Measurements from ENCODE around the gene TM9SF4.

TM9SF4 gene

DNA sequence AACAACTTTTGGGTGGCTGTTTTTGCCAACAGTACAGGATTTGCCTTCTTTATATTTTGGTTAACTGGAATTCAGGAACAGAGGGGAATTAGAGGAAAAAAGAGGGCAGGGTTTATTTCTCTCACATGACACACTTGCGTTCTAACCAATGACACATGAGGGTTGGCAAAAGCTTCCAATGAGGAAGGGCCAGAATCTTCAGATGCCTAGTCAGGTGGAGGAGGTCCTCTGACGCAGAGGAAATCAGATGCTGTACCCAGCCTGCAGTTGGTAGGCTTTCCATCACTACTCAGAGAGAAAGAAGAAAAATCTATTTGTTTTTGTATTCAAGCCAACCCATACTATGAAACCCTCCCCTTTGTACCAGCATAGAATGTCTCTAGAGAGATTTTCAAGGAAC is 20.8 kb downstream of the TM9SF4 start:
- Mint-ChIP-seq H3K27ac (no peak overlapping the region), H3K4me1 (ENCODE audit: low read depth) (peaks cover 33% of the 10 kb centered on the region)

DNA sequence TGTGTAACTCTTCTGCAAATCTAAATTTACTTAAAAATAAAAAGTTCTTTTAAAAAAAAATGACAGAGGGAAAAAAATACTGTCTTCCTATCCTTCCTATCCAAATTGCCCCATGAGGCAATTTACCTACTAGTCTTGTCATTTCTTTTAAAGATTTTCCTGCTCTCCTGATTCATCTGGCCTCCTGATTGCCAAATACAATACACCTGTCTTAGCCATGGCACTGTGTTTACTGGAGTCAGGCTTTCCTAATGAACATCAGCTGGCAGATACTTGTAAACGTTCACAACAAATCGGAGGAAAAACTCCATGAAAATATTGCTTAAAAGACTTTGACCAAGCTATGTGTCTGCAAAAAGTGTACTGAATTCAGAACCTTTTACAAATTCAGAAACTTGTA is 21.5 kb downstream of the TM9SF4 start:
- H3K27me3 Mint-ChIP-seq = no peaks in the 10 kb centered on the region
- H3K4me3 Mint-ChIP-seq = no peak overlapping the region
- H3K9me3 Mint-ChIP-seq = no peaks in the 10 kb centered on the region
- DNase-seq = no peak
- H3K27ac Mint-ChIP-seq = no peak overlapping the region
- peaks cover 32% of the 10 kb centered on the region for H3K4me1 Mint-ChIP-seq (ENCODE audit: low read depth)
- H3K36me3 Mint-ChIP-seq (ENCODE audit: low read depth) = peaks cover 61% of the 10 kb centered on the region

More for the DNA sequence above, 20.8 kb downstream of the TM9SF4 start:
- Mint-ChIP-seq H3K9me3 (no peaks in the 10 kb centered on the region), H3K36me3 (ENCODE audit: low read depth) (peaks cover 58% of the 10 kb centered on the region), H3K4me3 (no peak overlapping the region), H3K27me3 (no peaks in the 10 kb centered on the region)
- DNase-seq = no peak

DNA sequence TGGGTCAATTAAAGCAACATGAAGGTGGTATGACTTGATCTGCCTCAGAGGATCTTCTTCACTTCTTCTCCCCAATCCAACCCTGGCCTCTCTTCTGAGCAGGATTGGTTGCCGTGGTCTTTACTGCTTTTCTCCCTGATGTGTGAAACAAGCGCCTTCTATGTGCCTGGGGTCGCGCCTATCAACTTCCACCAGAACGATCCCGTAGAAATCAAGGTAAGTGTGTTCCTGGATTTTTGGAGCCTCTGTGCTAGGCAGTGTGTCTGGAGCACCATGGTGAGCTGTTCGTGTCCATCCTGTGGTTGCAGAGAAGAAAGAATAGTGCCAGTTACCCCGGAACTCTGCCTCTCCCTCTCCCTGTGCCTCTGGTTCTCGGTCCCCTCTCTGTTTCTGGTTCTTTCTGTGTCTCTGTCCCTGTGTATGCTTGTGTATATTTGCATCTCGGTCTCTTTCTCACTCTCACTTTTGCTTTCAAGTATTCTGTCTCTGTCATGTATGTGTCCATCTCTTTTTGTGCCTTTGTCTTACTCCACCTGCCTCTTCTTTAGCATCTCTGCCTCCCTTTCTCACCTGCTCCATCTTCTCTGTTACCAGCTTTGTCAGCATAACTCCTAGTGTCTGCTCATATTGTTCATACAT is 23.5 kb downstream of the TM9SF4 start:
- Mint-ChIP-seq H3K27ac (peak overlapping the region; percentile 1), H3K36me3 (ENCODE audit: low read depth) (peaks cover 68% of the 10 kb centered on the region), H3K27me3 (no peaks in the 10 kb centered on the region), H3K4me3 (no peak overlapping the region), H3K9me3 (no peaks in the 10 kb centered on the region), H3K4me1 (ENCODE audit: low read depth) (peaks cover 25% of the 10 kb centered on the region)
- no peak for DNase-seq

DNA sequence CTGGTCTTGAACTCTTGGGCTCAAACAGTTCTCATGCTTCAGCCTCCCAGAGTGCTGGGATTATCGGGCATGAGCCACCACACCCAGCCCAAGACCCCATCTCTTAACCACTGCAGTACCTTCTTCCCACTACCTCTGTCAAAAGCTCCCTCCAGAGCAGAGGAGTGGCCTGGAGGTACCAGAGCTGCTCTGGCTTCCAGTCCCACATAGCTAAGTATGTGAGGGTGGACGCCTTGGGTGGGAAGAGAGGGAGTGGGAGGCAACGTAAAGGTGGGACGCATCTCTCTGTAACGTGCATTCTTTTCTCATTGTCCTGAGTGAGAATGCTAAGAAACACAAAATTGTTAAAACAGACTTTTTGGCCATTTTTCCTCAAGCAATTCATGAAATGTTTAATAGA is 24.5 kb downstream of the TM9SF4 start:
- Mint-ChIP-seq H3K27ac (no peak overlapping the region), H3K9me3 (no peaks in the 10 kb centered on the region), H3K27me3 (no peaks in the 10 kb centered on the region), H3K4me3 (no peak overlapping the region), H3K4me1 (ENCODE audit: low read depth) (peaks cover 25% of the 10 kb centered on the region), H3K36me3 (ENCODE audit: low read depth) (peaks cover 76% of the 10 kb centered on the region)
- no peak for DNase-seq

DNA sequence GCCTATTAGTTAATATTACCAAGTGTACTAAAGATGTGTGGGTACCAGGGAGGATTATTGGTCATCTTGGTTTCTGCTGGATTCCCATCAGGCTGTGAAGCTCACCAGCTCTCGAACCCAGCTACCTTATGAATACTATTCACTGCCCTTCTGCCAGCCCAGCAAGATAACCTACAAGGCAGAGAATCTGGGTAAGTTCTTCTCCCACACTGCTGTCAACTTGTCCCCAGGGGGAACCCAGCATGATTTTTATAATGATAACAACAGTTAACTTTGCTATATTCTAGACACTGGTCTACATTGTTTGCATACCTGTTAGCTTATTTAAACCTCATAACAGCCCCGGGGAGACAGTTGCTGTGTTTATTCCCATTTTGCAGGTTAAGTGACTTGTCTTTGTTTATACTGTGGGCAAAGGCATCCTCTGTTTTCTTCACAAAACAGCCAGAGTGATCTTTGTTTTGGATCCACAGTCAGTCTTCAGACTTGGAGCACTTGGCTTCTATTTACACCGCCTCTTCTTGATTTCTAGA is 26.5 kb downstream of the TM9SF4 start:
- no peaks in the 10 kb centered on the region for H3K9me3 Mint-ChIP-seq
- H3K36me3 Mint-ChIP-seq (ENCODE audit: low read depth) = peaks cover 81% of the 10 kb centered on the region
- DNase-seq = no peak
- H3K4me3 Mint-ChIP-seq = no peak overlapping the region
- H3K27ac Mint-ChIP-seq = no peak overlapping the region
- H3K27me3 Mint-ChIP-seq = no peaks in the 10 kb centered on the region
- peaks cover 20% of the 10 kb centered on the region for H3K4me1 Mint-ChIP-seq (ENCODE audit: low read depth)

DNA sequence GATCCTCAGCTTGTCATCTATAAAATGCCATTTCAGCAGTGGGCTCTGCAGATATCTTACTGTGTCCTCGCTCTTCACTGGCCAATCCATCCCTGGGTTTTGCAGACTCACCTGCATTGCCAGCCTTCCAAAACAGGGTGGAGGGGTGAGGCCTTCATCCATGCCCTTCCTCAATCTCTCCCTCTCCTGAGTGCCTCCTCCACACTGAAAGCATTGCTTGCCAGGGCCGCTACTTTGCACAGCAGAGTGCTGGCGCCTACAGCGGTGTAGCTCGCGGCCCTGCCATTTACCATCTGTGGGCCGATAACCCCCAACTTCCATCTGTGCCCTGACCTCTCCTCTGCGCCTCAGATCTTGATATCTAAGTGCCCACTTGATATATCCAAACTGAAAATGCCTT is 29.4 kb downstream of the TM9SF4 start:
- Mint-ChIP-seq H3K27me3 (no peaks in the 10 kb centered on the region), H3K36me3 (ENCODE audit: low read depth) (peaks cover 89% of the 10 kb centered on the region), H3K4me1 (ENCODE audit: low read depth) (no peaks in the 10 kb centered on the region), H3K9me3 (no peaks in the 10 kb centered on the region), H3K27ac (no peak overlapping the region), H3K4me3 (no peak overlapping the region)
- no peak for DNase-seq

DNA sequence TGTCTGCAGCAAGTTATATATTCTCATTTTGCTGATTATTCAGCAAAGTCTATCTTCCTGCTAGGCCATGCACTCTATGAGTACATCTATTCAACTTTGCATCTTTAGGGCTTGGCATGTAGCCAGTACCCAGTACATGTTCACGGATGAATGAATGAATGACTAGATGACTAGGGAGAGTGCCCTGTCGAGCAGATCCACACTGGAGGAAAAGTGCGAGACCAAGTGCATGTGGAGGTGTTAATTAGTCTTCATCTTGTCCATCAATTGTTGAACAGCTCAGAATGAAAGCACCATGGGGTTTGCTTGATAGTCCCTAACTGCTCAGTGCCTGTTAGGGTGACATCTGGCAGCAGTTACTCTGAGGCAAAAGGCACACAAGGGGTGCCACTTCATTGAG is 30.4 kb downstream of the TM9SF4 start:
- Mint-ChIP-seq H3K36me3 (ENCODE audit: low read depth) (peaks cover 95% of the 10 kb centered on the region), H3K4me3 (no peak overlapping the region), H3K27me3 (no peaks in the 10 kb centered on the region), H3K4me1 (ENCODE audit: low read depth) (no peaks in the 10 kb centered on the region), H3K27ac (no peak overlapping the region), H3K9me3 (no peaks in the 10 kb centered on the region)
- no peak for DNase-seq

DNA sequence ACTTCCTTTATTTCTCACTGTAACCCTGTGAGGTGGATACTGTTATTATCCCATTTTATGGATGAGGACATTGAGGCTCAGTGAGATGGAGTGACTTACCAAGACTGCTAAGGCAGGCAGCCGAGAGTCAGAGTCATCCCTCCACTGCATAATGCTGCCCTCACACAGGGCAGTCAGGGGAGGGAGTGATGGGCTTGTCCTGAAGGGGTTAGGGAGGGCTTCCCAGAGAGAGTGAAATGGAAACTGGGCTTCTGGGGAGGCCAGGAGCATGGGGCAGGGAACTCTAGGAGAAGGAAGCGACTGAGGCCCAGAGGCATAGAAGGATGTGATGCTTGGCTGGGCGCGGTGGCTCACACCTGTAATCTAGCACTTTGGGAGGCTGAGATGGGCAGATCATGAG is 31.1 kb downstream of the TM9SF4 start:
- Mint-ChIP-seq H3K4me3 (no peak overlapping the region), H3K9me3 (no peaks in the 10 kb centered on the region), H3K4me1 (ENCODE audit: low read depth) (no peaks in the 10 kb centered on the region), H3K27me3 (no peaks in the 10 kb centered on the region), H3K36me3 (ENCODE audit: low read depth) (peaks cover 95% of the 10 kb centered on the region), H3K27ac (no peak overlapping the region)
- no peak for DNase-seq

DNA sequence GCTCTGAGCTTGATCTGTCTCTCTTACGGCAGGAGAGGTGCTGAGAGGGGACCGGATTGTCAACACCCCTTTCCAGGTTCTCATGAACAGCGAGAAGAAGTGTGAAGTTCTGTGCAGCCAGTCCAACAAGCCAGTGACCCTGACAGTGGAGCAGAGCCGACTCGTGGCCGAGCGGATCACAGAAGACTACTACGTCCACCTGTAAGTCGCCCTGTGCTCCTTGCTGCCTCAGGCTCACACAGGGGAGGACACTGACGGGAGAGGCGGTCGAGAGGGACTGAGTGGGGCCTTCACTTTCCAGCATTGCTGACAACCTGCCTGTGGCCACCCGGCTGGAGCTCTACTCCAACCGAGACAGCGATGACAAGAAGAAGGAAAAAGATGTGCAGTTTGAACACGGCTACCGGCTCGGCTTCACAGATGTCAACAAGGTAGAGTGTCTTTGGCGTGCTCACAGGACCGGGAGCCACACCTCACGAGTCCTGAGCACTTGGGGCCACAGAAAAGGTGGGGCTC is 32.0 kb downstream of the TM9SF4 start:
- no peak for DNase-seq
- Mint-ChIP-seq H3K36me3 (ENCODE audit: low read depth) (peaks cover 95% of the 10 kb centered on the region), H3K9me3 (no peaks in the 10 kb centered on the region), H3K27me3 (no peaks in the 10 kb centered on the region), H3K27ac (no peak overlapping the region), H3K4me3 (no peak overlapping the region), H3K4me1 (ENCODE audit: low read depth) (no peaks in the 10 kb centered on the region)

DNA sequence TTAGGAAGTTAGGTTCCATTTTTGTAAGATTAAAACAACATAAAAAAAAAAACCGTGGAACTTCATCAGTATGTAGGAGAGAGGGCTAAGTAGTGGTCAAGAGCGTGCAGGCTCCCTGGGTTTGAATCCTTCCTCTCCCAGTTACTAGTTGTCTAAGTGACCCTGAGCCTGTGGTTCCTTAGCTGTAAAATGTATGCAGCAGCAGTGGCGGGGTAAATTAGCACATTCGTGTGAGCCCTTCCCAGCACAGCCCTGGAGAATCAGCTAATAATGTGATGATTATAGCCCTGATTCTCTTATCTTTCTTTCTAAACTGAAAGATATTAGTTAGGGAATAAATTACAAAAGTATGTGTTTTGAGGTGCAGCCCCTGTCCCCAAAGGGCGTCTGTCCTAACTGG is 32.6 kb downstream of the TM9SF4 start:
- no peaks in the 10 kb centered on the region for H3K4me1 Mint-ChIP-seq (ENCODE audit: low read depth)
- H3K9me3 Mint-ChIP-seq = no peaks in the 10 kb centered on the region
- no peak overlapping the region for H3K4me3 Mint-ChIP-seq
- H3K27ac Mint-ChIP-seq = no peak overlapping the region
- H3K27me3 Mint-ChIP-seq = no peaks in the 10 kb centered on the region
- H3K36me3 Mint-ChIP-seq (ENCODE audit: low read depth) = peaks cover 95% of the 10 kb centered on the region
- no peak for DNase-seq

DNA sequence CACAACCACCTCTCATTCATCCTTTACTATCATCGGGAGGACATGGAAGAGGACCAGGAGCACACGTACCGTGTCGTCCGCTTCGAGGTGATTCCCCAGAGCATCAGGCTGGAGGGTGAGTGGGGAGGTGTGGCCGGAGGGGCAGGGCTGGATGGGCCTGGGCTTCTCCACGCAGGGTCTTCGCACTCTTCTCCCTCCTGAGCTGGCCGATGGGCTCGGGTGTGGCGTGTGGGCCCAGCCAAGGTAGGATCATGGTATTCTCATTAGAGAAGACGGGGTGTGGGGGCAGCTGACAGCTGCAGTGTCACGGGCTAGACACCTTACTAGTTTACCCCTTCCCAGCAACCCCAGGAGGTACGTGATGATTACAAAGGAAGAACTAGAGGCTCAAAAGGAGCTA is 33.5 kb downstream of the TM9SF4 start:
- H3K4me3 Mint-ChIP-seq = no peak overlapping the region
- H3K4me1 Mint-ChIP-seq (ENCODE audit: low read depth) = no peaks in the 10 kb centered on the region
- no peak for DNase-seq
- no peaks in the 10 kb centered on the region for H3K9me3 Mint-ChIP-seq
- H3K36me3 Mint-ChIP-seq (ENCODE audit: low read depth) = peaks cover 97% of the 10 kb centered on the region
- H3K27me3 Mint-ChIP-seq = no peaks in the 10 kb centered on the region
- H3K27ac Mint-ChIP-seq = peak overlapping the region; percentile 19

DNA sequence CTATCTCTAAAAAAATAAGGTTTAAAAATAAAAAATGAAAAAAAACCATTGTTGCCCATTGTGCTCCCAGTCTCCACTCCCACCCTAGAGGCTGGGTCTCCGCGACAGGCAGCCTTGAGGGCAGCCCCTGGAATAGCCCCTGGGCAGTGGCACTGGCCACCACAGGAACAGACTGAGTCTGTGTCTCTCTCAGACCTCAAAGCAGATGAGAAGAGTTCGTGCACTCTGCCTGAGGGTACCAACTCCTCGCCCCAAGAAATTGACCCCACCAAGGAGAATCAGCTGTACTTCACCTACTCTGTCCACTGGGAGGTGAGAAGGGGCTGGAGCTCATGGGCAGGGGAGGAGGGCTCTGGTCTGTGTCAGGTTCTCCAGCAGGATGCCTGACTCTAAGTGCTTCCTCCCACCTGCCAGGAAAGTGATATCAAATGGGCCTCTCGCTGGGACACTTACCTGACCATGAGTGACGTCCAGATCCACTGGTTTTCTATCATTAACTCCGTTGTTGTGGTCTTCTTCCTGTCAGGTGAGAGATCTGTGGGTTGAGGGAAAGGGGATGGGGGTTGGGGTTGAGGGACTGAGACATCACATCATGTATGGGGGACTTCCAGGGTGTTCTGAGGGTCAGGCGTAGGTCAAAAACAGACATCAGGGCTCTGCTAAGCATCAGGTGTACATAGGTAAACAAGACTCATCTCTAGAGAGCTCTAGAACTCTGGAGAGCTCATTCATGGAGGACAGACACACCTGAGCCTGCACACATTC is 35.6 kb downstream of the TM9SF4 start:
- Mint-ChIP-seq H3K36me3 (ENCODE audit: low read depth) (peaks cover 97% of the 10 kb centered on the region), H3K4me3 (no peak overlapping the region), H3K27me3 (no peaks in the 10 kb centered on the region), H3K9me3 (no peaks in the 10 kb centered on the region), H3K4me1 (ENCODE audit: low read depth) (no peaks in the 10 kb centered on the region), H3K27ac (peak overlapping the region; percentile 69)
- no peak for DNase-seq

DNA sequence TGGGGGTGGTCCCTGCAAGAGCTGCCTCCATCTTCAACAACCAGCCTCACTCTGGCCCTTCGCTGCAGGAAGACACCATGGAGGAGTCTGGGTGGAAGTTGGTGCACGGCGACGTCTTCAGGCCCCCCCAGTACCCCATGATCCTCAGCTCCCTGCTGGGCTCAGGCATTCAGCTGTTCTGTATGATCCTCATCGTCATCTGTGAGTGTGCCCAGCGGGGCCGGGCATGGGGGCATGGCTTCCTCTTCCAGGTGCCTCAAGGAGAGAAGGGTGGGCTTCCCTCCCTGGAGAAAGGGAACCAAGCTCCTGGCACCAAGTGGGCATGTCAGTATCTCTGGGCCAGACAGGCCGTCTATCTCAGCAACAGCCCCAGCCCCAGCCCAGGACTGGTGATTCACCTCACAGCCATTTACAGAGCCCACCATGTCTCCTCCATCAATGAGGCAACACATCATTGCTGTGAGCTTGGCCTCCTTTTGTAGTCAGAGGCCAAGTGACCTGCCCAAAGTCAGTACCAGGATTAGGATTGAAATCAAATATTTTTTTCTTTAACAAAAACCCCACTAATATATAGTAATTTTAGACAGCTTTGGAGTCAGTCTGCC is 40.2 kb downstream of the TM9SF4 start:
- no peaks in the 10 kb centered on the region for H3K4me1 Mint-ChIP-seq (ENCODE audit: low read depth)
- H3K4me3 Mint-ChIP-seq = no peak overlapping the region
- no peaks in the 10 kb centered on the region for H3K9me3 Mint-ChIP-seq
- no peak for DNase-seq
- H3K27me3 Mint-ChIP-seq = no peaks in the 10 kb centered on the region
- no peak overlapping the region for H3K27ac Mint-ChIP-seq
- peaks cover 96% of the 10 kb centered on the region for H3K36me3 Mint-ChIP-seq (ENCODE audit: low read depth)

DNA sequence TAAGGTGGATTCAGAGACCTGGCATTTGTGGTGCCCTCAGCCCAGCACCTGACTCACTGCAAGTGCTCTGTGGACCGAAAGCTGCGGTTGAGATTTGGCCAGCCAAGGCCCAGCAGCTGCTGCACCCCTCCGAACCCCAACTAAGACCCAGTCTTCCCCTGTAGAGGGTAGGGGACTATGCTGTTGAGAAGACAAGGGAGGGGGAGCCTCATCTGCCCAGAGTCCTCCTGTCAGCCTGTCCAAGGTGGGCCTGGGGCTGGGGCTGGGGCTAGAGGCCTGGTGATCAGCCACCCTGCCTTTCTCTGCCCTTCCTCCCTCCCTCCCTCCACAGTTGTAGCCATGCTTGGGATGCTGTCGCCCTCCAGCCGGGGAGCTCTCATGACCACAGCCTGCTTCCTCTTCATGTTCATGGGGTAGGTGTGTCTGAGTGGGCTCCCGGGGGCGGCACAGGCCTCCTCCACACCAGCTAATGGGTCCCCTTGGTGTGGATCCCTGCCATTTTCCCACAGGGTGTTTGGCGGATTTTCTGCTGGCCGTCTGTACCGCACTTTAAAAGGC is 40.9 kb downstream of the TM9SF4 start:
- no peak for DNase-seq
- H3K27me3 Mint-ChIP-seq = no peaks in the 10 kb centered on the region
- no peaks in the 10 kb centered on the region for H3K9me3 Mint-ChIP-seq
- no peak overlapping the region for H3K4me3 Mint-ChIP-seq
- peaks cover 3% of the 10 kb centered on the region for H3K4me1 Mint-ChIP-seq (ENCODE audit: low read depth)
- H3K36me3 Mint-ChIP-seq (ENCODE audit: low read depth) = peaks cover 96% of the 10 kb centered on the region
- H3K27ac Mint-ChIP-seq = no peak overlapping the region

Measured in activated T-cell treated with anti-CD3 and anti-CD28 coated beads, Interleukin-2, amount 50 U/mL, for 24 hours (primary cell).